Epithelial cell of proximal tubule (primary cell): ENCODE results near the gene ACVRL1. TPM values are rescaled to one million over a fixed set of nuclear protein-coding genes. Genes with fewer than 3 reads are reported as not detected.
A peak's percentile ranks its signal among the peaks of the same experiment; 100 is the strongest.

Experiments
- DNase-seq: peaks from one replicate; pipeline ENCODE4 v3.0.0-alpha.2; 2011; ENCODE audit warnings: low read depth
- H3K4me3 ChIP-seq: 2 replicates; pipeline ENCODE4 v1.5.1; 2011; ENCODE audit warnings: low read depth, mild to moderate bottlenecking, low read length
- total RNA-seq: library from RNA; depleted of rRNA; stranded (reverse); fragments of >200 nt; gene quantifications from 2 replicates; pipeline ENCODE4 v1.2.3, GENCODE V29; 2015
- TF ChIP-seq, protein P1 (sequence below): conservative IDR thresholded peaks from 2 replicates; pipeline ENCODE4 v1.5.1; 2012; ENCODE audit warnings: low read depth, mild to moderate bottlenecking, low read length

Gene ACVRL1
- total RNA-seq, 1 donor from 2014 or later: 3.6 TPM

DNA sequence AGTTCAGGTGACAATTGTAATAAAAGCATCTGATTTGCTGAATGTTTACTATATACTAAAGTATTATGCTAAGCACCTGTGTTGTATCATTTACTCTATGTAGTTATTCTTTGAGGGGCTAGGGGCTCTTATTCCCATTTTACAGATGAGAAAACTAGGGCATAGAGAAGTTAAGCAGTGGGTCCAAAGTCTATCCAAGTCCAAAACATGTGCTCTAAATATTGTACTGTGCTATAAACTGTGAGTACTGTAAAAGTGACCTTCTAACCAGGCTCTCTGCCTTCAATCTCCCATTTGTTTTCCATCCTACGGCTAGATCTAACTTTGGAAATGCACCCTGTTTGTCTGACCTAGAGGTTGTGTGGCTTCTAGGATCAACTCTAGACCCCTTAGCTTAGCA, 53.2 kb downstream of the ACVRL1 start:
- no peak for DNase-seq
- TF ChIP-seq, protein P1, sequence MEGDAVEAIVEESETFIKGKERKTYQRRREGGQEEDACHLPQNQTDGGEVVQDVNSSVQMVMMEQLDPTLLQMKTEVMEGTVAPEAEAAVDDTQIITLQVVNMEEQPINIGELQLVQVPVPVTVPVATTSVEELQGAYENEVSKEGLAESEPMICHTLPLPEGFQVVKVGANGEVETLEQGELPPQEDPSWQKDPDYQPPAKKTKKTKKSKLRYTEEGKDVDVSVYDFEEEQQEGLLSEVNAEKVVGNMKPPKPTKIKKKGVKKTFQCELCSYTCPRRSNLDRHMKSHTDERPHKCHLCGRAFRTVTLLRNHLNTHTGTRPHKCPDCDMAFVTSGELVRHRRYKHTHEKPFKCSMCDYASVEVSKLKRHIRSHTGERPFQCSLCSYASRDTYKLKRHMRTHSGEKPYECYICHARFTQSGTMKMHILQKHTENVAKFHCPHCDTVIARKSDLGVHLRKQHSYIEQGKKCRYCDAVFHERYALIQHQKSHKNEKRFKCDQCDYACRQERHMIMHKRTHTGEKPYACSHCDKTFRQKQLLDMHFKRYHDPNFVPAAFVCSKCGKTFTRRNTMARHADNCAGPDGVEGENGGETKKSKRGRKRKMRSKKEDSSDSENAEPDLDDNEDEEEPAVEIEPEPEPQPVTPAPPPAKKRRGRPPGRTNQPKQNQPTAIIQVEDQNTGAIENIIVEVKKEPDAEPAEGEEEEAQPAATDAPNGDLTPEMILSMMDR: no peak
- no peak overlapping the region for H3K4me3 ChIP-seq

DNA sequence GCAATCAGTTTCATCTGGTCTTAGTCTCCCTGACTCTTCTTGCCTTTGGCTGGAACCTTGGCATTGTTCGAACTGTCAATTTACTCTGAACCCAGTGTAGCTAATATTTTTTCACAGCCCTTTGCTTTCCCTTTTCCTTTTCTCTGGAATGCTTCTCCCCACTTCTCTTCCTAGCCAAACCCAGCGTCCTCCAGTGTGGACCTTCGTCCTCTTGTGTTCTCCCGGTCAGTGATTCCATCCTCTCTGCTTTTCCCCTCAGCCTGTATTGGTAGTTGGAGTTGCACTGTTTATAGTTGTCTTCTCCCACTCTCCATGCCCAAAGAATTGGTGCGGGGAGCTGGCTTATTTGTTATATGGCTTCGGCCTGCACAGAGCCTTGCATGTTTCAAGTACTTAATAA, 53.6 kb downstream of the ACVRL1 start:
- TF ChIP-seq, protein P1: no peak
- H3K4me3 ChIP-seq: no peak overlapping the region
- DNase-seq: no peak

DNA sequence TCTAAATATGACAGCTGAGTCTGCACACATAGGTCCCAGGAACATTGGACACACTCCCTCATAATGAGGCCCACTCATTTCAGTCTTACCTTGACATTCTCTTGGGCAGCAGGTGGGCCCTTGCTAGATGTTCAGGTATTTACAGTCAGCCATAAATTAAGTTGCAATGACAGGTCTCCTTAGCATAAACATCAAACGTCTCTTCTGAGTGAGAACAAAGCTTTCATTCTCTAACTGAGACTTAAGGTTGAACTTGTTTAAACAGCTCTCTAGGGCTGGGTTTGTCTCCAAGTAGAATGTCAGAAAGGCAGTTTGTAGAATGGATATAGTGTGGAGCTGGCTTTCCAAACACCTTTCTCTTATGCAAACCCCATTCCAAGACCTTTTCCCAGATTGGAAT, 54.5 kb downstream of the ACVRL1 start:
- H3K4me3 ChIP-seq: no peak overlapping the region
- DNase-seq: no peak
- TF ChIP-seq, protein P1: no peak

DNA sequence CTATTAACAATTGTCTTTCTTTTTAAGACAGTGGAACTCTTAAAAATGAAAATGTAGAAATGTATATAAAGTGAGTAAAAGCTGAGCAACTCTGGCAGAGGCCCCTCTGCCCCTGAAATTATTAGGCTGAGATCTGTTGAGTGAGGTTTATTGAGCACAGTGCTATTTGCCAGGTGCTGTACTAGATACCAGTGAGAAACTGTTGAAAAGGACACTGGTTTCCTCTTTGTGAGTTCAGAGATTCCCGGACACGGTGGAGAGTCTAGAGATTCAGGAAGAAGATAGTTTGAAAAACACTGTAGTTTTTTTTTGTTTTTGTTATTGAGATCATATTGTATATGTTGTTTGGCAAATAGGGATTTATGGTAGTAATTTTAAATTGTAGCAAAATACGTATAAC, 55.4 kb downstream of the ACVRL1 start:
- H3K4me3 ChIP-seq: no peak overlapping the region
- DNase-seq: no peak
- TF ChIP-seq, protein P1: no peak

DNA sequence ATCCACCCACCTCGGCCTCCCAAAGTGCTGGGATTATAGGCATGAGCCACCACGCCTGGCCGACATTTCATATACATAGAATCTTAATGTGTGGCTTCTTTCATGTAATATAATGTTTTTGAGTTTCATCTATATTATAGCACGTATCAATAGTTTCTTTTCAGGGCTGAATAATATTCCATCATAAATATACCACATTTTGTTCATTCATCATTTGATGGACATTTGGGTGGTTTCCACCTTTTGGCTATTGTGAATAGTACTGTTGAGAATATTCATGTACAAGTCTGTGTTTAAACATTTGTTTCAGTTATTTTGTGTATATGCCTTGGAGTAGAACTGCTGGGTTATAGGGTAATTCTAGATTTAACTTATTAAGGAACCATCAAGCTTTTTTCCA, 56.2 kb downstream of the ACVRL1 start:
- TF ChIP-seq, protein P1: no peak
- no peak overlapping the region for H3K4me3 ChIP-seq
- no peak for DNase-seq

DNA sequence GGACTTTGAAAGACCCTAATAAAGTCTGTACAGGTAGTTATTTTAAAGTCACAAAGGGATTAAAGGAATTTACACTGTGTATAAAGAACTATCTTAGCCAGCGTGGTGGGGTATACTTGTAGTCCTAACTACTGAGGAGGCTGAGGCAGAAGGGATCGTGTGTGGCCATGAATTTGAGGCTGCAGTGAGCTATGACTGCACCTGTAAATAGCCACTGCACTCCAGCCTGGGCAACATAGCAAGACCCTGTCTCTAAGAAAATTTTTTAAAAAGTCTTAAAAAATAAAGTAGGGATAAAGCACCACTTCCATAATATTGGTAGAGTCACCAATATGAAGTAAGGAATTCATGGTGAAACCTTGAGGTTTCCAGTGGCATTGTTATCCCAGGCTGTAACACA, 62.3 kb downstream of the ACVRL1 start:
- no peak for DNase-seq
- H3K4me3 ChIP-seq: no peak overlapping the region
- TF ChIP-seq, protein P1: no peak

DNA sequence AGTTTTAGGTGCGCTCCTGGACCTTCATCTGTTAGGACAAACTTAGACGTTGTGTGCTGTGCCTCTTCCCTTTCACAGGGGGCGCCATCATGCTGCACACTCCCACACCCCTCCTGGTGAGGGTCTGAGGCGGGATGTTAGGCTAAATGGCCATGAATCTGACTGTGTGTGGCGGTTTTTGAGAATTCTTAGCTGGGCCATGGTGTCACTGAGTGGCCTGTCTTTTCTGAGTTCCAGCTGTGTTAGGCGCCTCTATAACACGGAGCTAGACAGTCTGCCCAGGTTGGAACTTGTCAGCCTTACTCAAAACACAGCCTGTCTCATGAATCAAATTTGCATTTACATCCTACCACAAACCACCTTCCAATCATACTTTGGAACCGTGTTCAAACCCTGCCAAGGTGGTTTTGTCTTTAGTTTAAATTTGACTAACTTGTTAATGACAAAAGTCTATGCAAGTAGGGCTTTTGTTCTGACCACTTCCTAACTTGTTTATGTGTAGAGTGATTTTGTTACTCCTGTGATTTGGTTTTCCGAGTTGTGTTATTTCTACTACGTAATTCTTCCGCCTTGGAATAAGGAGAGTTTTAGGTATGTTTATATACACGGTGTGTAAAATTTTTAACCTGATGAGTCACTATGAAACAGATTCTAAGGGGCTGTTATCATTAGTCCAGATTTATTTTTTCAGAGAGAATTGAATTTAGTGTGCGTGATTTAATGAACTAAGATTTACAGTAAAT, 63.8 kb downstream of the ACVRL1 start:
- TF ChIP-seq, protein P1: peak; percentile 98
- H3K4me3 ChIP-seq: peak overlapping the region; percentile 31
- DNase-seq: peak; percentile 74
